Colonic mucosa (tissue), 4 donors: ENCODE results near the gene MYH9. TPM values are rescaled to one million over a fixed set of nuclear protein-coding genes. Genes with fewer than 3 reads are reported as not detected.

Source experiments
- DNase-seq: peaks from one replicate; pipeline ENCODE4 v3.0.0-alpha.2; 2020
- H3K27ac ChIP-seq: fragments of 200-600 bp; one replicate; pipeline ENCODE4 v1.8.0; 2021
- H3K27me3 ChIP-seq: fragments of 200-600 bp; one replicate; pipeline ENCODE4 v1.8.0; 2021
- H3K36me3 ChIP-seq: fragments of 200-600 bp; one replicate; pipeline ENCODE4 v1.8.0; 2021
- H3K4me1 ChIP-seq: fragments of 200-600 bp; one replicate; pipeline ENCODE4 v1.8.0; 2021; ENCODE audit warnings: mild to moderate bottlenecking
- H3K4me3 ChIP-seq: fragments of 200-600 bp; one replicate; pipeline ENCODE4 v1.8.0; 2021
- H3K9ac ChIP-seq, 2 donors: one replicate each; pipeline ENCODE4 v1.7.0; 2013; ENCODE audit warnings: control low read depth in 2 of 2, low read depth in 2 of 2, low read length in 2 of 2
- H3K9me3 ChIP-seq: fragments of 200-600 bp; one replicate; pipeline ENCODE4 v1.8.0; 2021
- CTCF ChIP-seq: fragments of 200-600 bp; IDR thresholded peaks from one replicate; pipeline ENCODE4 v1.8.0; 2022; ENCODE audit warnings: antibody characterized with exemption, mild to moderate bottlenecking
- intact Hi-C: fragments of 100-400 bp; cut with DNase I; formaldehyde crosslinking; loops from one replicate; pipeline ENCODE4 v1.14.1; 2022
- total RNA-seq, 2 donors: library from RNA; stranded (reverse); fragmentation: NEBNext Ultra II Directional in 1 of 2; extraction: Animal tissue kit (Norgen Biotek cat#: 25700) in 1 of 2; gene quantifications; one replicate each; pipeline ENCODE4 v1.2.1, GENCODE V29; 2021
- donor health status: healthy.
- donor health status: DM: no; HTN: no; CAD: no.
- donor health status: DM: no; HTN: no; CAD: no.

MYH9 gene
- total RNA-seq, 2 donors from 2014 or later, result 711 to 719 TPM

- Histone ChIP-seq H3K27ac (peak overlapping the region; percentile 79), H3K9ac (peak overlapping the region in 1 of 2 donors; percentile 79), H3K27me3 (no peaks in the 10 kb centered on the region), H3K9me3 (no peaks in the 10 kb centered on the region), H3K36me3 (peaks cover 22% of the 10 kb centered on the region), H3K4me3 (no peak overlapping the region), H3K4me1 (peaks cover 40% of the 10 kb centered on the region)
- intact Hi-C loops, result loop anchor here (5.0 kb wide), 1 partner anchor 131 kb away; no protein-coding TSS in a partner anchor
- TF ChIP-seq CTCF, result no peak
- DNase-seq, result no peak
Observed at GRCh38 chr22:36326178-36327161, 61.3 kb downstream of the MYH9 start.

DNA sequence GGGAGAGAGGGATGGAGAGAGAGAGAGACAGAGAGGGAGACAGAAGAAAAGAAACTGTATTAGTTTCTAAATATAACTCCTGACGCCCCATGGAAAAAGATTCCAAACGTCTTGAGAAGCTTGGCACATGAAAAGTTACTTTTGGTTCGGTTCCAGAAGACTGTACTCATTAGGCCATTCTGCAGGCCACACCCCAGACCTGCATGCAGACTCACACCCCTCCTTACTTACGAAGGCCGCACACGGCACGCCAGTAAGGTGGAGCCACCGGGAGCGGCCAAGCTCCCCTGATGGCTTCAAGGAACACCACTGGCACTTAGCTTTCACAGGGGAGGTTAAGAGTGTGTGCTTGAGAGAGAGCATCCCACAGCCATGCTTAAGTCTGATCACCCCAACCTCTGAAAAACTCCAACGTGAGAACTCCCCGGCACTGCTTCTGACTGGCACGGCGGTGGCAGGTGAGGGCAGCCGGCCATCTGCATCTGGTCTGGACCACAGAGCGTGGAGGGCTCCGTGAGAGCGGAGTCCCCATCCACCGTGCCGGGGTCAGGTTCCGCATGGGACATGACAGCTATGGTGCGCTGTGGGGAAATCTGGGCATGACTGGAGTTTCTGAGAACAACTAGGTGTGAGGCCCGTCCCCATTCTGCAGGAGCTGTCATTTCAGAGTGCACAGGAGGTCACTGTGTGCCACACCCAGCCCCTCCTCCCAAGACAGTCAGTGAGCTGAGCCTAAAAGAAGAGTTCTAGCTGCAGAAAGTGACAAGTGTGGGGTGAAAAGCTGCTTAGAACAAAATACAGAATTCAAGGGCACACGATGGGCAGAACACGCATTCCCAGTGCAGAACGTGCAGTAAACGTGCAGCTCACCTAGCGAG is 62.4 kb downstream of the MYH9 start:
- Histone ChIP-seq H3K27ac (peak overlapping the region; percentile 79), H3K27me3 (no peaks in the 10 kb centered on the region), H3K9me3 (no peaks in the 10 kb centered on the region), H3K4me3 (no peak overlapping the region), H3K36me3 (peaks cover 33% of the 10 kb centered on the region), H3K4me1 (peaks cover 32% of the 10 kb centered on the region), H3K9ac (peak overlapping the region in 1 of 2 donors; percentile 52)
- no peak for TF ChIP-seq CTCF
- DNase-seq, result peak; percentile 80
- intact Hi-C loops, result loop anchor here (5.0 kb wide), 1 partner anchor 132 kb away; no protein-coding TSS in a partner anchor

DNA sequence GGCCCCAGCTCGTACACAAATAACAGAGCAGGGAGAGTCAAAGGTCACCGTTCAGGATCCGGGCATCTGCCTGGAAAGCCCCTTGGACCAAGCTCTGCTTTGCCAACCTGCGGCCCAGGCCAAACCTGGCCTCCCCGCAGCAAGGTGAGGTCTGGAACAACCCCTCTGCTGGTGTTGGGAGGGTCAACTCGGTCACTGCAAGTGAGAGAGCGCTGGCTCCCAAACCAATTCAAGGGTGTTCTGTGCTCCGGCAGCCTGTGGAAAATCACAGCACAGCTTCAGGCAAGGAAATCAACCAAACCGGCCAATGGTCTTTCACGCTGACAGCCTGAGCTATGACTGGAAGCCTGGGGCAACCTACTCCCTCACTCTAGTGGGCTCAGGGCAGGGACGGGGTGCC is 63.4 kb downstream of the MYH9 start:
- no peak for DNase-seq
- Histone ChIP-seq H3K36me3 (peaks cover 43% of the 10 kb centered on the region), H3K4me1 (peaks cover 23% of the 10 kb centered on the region)

DNA sequence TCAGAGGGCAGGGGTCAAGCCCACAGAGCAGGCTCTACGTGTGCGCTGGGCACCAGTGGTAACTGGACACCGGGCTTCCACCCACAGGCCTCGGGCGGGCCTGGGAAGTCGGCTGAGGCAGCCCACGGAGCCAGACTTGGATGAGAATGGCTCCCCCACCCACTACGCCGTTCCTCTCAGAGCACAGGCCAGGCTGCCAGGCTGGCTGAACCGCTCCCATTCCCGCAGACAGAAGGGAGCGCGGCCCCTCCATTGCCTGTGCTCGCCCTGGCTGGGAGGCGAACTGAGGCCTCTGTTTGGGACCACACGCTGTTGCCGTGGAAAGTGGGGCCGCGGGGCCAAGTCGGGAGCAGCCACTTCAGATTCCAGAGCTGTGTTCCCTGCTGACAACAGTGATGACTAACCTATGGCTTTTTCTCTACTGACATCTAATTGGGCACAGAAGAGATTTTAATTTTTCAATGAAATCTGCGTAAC is 63.9 kb downstream of the MYH9 start:
- no peaks in the 10 kb centered on the region for H3K27me3 ChIP-seq
- H3K4me1 ChIP-seq, result peaks cover 18% of the 10 kb centered on the region
- peak overlapping the region; percentile 79 for H3K27ac ChIP-seq
- peaks cover 48% of the 10 kb centered on the region for H3K36me3 ChIP-seq
- H3K9ac ChIP-seq, result peak overlapping the region; percentile 52 to 53
- H3K4me3 ChIP-seq, result no peak overlapping the region
- no peak for TF ChIP-seq CTCF
- DNase-seq, result no peak
- intact Hi-C loops, result no loop called here
- H3K9me3 ChIP-seq, result no peaks in the 10 kb centered on the region

More for the DNA sequence above, 63.4 kb downstream of the MYH9 start:
- H3K27me3 ChIP-seq, result no peaks in the 10 kb centered on the region
- no peak for TF ChIP-seq CTCF
- no peak overlapping the region for H3K4me3 ChIP-seq
- peak overlapping the region; percentile 52 to 61 for H3K9ac ChIP-seq
- no peaks in the 10 kb centered on the region for H3K9me3 ChIP-seq
- intact Hi-C loops, result no loop called here
- H3K27ac ChIP-seq, result peak overlapping the region; percentile 79
